Panc1 (cell line): ENCODE measurements around the gene HLA-A.

Experiments
- SIN3A ChIP-seq: IDR thresholded peaks from 2 replicates; pipeline ENCODE4 v1.6.1; 2012; ENCODE audit warnings: low read depth, mild to moderate bottlenecking, low read length, moderate library complexity, borderline replicate concordance; ENCODE audit not compliant: insufficient read depth
- TF ChIP-seq, protein P1 (sequence below): fragments of 450-650 bp; IDR thresholded peaks from 2 replicates; pipeline ENCODE4 v1.5.1; 2017; ENCODE audit warnings: mild to moderate bottlenecking

DNA sequence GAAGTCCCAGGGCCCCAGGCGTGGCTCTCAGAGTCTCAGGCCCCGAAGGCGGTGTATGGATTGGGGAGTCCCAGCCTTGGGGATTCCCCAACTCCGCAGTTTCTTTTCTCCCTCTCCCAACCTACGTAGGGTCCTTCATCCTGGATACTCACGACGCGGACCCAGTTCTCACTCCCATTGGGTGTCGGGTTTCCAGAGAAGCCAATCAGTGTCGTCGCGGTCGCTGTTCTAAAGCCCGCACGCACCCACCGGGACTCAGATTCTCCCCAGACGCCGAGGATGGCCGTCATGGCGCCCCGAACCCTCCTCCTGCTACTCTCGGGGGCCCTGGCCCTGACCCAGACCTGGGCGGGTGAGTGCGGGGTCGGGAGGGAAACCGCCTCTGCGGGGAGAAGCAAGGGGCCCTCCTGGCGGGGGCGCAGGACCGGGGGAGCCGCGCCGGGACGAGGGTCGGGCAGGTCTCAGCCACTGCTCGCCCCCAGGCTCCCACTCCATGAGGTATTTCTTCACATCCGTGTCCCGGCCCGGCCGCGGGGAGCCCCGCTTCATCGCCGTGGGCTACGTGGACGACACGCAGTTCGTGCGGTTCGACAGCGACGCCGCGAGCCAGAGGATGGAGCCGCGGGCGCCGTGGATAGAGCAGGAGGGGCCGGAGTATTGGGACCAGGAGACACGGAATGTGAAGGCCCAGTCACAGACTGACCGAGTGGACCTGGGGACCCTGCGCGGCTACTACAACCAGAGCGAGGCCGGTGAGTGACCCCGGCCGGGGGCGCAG lies at the start of gene HLA-A:
- TF ChIP-seq, protein P1, sequence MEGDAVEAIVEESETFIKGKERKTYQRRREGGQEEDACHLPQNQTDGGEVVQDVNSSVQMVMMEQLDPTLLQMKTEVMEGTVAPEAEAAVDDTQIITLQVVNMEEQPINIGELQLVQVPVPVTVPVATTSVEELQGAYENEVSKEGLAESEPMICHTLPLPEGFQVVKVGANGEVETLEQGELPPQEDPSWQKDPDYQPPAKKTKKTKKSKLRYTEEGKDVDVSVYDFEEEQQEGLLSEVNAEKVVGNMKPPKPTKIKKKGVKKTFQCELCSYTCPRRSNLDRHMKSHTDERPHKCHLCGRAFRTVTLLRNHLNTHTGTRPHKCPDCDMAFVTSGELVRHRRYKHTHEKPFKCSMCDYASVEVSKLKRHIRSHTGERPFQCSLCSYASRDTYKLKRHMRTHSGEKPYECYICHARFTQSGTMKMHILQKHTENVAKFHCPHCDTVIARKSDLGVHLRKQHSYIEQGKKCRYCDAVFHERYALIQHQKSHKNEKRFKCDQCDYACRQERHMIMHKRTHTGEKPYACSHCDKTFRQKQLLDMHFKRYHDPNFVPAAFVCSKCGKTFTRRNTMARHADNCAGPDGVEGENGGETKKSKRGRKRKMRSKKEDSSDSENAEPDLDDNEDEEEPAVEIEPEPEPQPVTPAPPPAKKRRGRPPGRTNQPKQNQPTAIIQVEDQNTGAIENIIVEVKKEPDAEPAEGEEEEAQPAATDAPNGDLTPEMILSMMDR: no peak
- no peak for TF ChIP-seq SIN3A
